KOPT-K1 (cell line): ENCODE results near the gene DOC2B.
"Not testable (repeated sequence)": the region's sequence is repeated elsewhere in the genome, so short reads cannot be mapped to it uniquely, and the experiment has no call there.

Source experiments
- H3K27ac ChIP-seq: fragments of 200-600 bp; sonication (generic); 2 replicates; pipeline ENCODE4 v1.5.1; 2016; ENCODE audit warnings: antibody characterized with exemption, mild to moderate bottlenecking, low read depth, low read length; ENCODE audit not compliant: poor library complexity, severe bottlenecking
- H3K36me3 ChIP-seq: fragments of 200-600 bp; sonication (generic); 2 replicates; pipeline ENCODE4 v1.5.1; 2017; ENCODE audit warnings: antibody characterized with exemption, mild to moderate bottlenecking, low read length, moderate library complexity; ENCODE audit not compliant: insufficient read depth
- H3K9me3 ChIP-seq: fragments of 200-600 bp; sonication (generic); 2 replicates; pipeline ENCODE4 v1.5.1; 2017; ENCODE audit warnings: antibody characterized with exemption, low read length, mild to moderate bottlenecking; ENCODE audit not compliant: insufficient read depth, poor library complexity, severe bottlenecking

The DOC2B gene

DNA sequence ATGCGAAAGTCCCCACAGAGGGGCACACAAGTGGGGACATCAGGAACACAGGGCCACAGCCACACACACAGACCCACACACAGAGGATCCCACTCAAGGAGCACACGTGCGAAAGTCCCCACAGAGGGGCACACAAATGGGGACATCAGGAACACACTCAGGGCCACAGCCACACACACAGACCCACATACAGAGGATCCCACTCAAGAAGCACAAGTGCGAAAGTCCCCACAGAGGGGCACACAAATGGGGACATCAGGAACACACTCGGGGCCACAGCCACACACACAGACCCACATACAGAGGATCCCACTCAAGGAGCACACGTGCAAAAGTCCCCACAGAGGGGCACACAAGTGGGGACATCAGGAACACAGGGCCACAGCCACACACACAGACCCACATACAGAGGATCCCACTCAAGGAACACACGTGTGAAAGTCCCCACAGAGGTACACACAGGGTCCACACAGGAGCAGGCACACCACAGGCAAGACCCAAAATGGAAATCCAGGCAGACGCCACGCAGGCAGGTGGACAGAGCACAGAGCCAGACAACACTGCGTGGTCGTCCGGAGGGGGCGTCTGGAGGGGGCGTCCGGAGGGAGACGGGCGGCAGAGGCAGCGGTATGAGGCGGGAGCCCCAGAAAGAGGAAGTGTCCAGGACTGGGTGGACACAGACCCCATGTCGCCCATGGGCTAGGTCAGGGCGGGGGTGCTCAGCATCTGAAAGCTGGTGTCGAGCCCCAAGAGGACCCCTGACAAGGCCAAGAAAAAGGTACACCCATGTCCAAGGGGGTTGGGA lies 41.8 kb downstream of the DOC2B start:
- H3K27ac ChIP-seq, H3K36me3 ChIP-seq, H3K9me3 ChIP-seq: not testable (repeated sequence)

DNA sequence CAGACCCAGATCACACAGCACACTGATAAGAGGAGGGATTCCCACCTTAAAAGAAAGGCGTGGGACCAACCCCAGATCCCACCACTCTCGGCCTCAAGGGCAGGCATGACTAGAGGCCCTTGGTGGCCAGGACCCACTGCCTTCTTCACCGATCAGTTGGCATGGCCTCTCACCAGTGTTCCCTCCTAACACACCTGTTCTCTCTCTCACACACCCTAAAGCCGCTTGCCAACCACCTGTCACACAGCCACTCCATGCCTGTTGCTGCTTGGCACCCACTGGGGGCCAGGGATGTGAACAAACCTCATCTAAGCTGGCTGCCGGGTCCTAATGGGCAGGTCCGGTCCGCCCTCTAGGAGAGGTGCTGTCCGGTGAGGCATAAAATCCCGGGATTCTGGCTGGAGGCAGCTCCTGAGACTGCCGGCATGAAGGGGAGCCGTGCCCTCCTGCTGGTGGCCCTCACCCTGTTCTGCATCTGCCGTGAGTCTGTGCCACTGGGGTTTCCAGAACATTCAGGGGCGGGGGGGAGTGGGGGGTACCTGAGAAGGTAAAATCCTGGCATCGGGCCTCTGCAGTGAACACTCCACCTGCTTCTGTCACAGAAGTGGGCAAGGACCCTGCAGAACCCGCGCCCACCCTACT lies 44.2 kb downstream of the DOC2B start, which contains the start of gene SCGB1C2:
Gene SCGB1C2, plus strand, starts transcription at position 404 of the 642 bp plus-strand sequence. Its CDS starts 22 bp downstream, at position 426.
- not testable (repeated sequence) for H3K9me3 ChIP-seq, H3K36me3 ChIP-seq, H3K27ac ChIP-seq

DNA sequence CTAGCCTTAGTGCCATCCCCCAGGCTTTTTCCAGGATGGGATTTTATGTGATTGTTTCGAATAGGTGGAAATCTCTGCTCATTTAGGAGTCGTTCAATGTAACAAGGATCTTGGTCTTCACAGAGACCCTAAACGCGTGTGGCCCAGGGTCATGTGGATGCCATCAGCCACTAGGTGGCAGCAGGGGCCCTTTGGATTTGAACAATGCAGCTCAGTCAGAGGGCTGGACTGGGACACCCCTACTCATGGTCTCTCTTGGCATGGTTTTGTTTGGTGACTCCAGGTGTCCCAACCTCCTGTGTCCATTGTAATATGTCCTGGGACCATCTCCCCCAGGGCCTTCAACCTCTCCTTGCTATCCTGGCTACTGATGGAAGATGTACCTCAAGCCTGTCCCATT lies 44.9 kb downstream of the DOC2B start:
- H3K27ac ChIP-seq, H3K36me3 ChIP-seq, H3K9me3 ChIP-seq: not testable (repeated sequence)

DNA sequence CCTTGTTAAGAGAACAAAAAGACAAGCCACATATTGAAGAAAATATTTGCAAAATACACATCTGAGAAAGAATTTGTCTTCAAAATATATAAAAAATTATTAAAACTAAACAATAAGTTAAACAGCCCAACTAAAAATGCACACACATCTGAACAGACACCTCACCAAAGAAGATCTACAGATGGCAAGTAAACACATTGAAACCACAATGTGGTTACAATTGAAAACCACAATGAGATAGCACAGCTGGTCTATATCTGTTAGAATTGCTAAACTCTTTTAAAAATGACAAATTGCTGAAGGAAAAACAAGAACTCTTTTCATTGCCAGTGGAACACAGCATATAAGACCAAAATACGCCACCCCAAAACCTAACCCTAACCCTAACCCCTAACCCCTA lies 45.6 kb downstream of the DOC2B start:
- H3K36me3 ChIP-seq, H3K27ac ChIP-seq: not testable (repeated sequence)

DNA sequence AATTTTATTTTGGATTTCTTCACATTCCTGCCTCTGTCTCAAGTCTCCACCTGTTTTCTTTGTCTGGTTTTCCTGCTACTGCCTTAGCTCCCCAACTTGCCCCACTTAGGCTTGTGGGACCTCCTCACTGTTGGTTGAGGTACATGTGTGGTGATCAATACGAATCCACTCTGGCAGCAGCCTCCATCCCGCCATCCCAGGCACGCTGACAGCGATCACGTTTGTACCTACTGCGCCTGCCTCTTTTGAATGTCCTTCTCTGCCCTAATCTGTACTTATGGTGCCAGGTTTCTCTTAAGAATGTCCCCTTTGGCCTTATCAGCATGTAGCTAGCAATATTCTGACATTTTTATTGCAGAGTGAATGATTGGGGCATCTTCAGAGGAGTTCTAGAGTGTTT lies 46.4 kb downstream of the DOC2B start:
- H3K36me3 ChIP-seq, H3K27ac ChIP-seq: not testable (repeated sequence)

More for the DNA sequence above, 45.6 kb downstream of the DOC2B start:
- H3K9me3 ChIP-seq, result not testable (repeated sequence)

DNA sequence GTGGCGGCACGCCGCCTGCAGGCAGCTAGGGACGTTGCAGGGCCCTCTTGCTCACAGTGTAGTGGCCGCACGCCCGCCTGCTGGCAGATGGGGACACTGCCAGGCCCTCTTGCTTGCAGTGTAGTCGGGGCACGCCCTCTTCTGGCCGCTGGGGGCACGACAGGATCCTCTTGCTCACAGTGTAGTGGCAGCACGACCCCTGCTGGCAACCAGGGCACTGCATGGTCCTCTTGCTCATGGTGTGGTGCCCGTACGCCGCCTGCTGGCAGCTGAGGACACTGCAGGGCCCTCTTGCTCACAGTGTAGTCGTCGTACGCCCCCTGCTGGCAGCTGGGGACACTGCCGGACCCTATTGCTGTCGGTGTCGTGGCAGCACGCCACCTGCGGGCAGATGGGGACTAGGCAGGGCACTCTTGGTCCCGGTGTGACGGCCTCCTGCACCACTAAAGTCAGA lies 47.1 kb downstream of the DOC2B start:
- H3K36me3 ChIP-seq, H3K27ac ChIP-seq, H3K9me3 ChIP-seq: not testable (repeated sequence)

More for the DNA sequence above, 46.4 kb downstream of the DOC2B start:
- H3K9me3 ChIP-seq, result not testable (repeated sequence)

DNA sequence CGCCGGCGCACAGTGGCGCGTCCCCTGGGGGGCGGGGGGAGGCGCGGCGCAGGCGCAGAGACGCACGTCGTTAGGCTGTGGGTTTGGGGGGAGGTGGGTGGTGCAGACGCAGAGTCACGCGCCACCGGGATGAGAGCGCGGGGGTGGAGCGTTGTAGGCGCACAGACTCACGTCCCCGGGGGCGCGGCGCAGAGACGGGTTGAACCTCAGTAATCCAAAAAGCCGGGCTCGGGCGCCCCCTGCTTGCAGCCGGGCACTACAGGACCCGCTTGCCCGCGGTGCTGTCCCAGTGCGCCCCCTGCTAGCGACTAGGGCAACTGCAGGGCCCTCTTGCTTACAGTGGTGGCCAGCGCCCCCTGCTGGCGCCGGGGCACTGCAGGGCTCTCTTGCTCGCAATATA lies 47.5 kb downstream of the DOC2B start:
- not testable (repeated sequence) for H3K36me3 ChIP-seq, H3K27ac ChIP-seq, H3K9me3 ChIP-seq

DNA sequence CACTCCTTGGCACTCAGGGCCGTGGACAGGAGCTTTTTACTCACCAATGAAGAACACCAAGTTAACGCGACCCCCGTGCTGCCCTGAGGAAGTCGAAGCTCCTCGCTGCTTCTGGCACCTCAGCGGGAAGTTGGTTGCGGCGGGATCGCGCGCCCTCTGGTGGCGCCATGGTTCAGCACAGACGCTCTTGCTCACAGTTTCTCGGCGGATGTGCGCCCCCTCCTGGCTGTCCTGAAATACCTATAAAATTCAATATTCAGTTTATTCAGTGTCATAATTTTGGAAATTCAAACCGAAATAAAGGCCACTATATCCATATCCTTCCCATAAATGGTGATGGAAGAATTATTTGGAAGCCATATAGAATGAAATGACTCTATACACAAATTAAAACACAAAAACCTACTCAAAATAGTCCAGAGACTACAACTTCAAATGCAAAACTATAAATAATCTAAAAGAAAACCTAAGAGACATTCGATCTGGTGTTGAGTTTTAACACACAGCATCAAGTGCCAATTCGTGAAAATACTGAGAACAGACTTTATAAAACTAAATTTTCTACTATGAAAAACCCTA lies 63.0 kb downstream of the DOC2B start:
- H3K9me3 ChIP-seq, H3K36me3 ChIP-seq, H3K27ac ChIP-seq: not testable (repeated sequence)

DNA sequence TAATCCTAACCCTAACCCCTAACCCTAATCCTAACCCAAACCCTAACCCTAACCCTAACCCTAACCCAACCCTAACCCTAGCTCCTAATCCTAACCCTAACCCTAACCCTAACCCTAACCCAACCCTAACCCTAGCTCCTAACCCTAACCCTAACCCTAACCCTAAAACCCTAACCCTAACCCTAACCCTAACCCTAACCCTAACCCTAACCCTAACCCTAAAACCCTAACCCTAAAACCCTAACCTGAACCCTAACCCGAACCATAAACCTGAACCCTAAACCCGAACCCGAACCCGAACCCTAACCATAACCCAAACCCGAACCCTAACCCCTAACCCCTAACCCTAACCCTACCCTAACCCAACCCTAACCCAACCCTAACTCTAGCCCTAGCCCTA lies 68.3 kb downstream of the DOC2B start:
- H3K9me3 ChIP-seq, H3K27ac ChIP-seq, H3K36me3 ChIP-seq: not testable (repeated sequence)
